HEK293 (cell line): ENCODE data around the gene LAMA4.

ENCODE experiments used
- AEBP2 ChIP-seq: fragments of 450-650 bp; formaldehyde crosslinking; IDR thresholded peaks from 2 replicates; pipeline ENCODE4 v1.5.1; 2016; ENCODE audit warnings: missing biosample characterization, missing genetic modification characterization, borderline replicate concordance
- FEZF1 ChIP-seq: fragments of 450-650 bp; formaldehyde crosslinking; IDR thresholded peaks from 2 replicates; pipeline ENCODE4 v1.5.1; 2016; ENCODE audit warnings: missing biosample characterization, missing genetic modification characterization
- HOXC10 ChIP-seq: sonication (generic); formaldehyde crosslinking; IDR thresholded peaks from 2 replicates; pipeline ENCODE4 v1.8.1; 2023; ENCODE audit warnings: mild to moderate bottlenecking, missing genetic modification reagents
- INSM2 ChIP-seq: fragments of 450-650 bp; formaldehyde crosslinking; IDR thresholded peaks from 2 replicates; pipeline ENCODE4 v1.5.1; 2016; ENCODE audit warnings: missing biosample characterization, missing genetic modification characterization
- KLF17 ChIP-seq: fragments of 450-650 bp; formaldehyde crosslinking; IDR thresholded peaks from 2 replicates; pipeline ENCODE4 v1.5.1; 2016; ENCODE audit warnings: missing biosample characterization, missing genetic modification characterization
- PRDM6 ChIP-seq: fragments of 450-650 bp; formaldehyde crosslinking; IDR thresholded peaks from 2 replicates; pipeline ENCODE4 v1.5.1; 2017; ENCODE audit warnings: missing biosample characterization, missing genetic modification characterization
- ZBTB44 ChIP-seq: fragments of 450-650 bp; IDR thresholded peaks from 2 replicates; pipeline ENCODE4 v1.5.1; 2018; ENCODE audit warnings: missing biosample characterization, mild to moderate bottlenecking, missing genetic modification characterization
- ZBTB6 ChIP-seq: fragments of 450-650 bp; formaldehyde crosslinking; IDR thresholded peaks from 2 replicates; pipeline ENCODE4 v1.5.1; 2017; ENCODE audit warnings: missing biosample characterization, missing genetic modification characterization
- ZBTB7A ChIP-seq: fragments of 450-650 bp; formaldehyde crosslinking; IDR thresholded peaks from 2 replicates; pipeline ENCODE4 v1.5.1; 2016; ENCODE audit warnings: low read depth, missing biosample characterization, missing genetic modification characterization
- ZBTB8A ChIP-seq: fragments of 450-650 bp; formaldehyde crosslinking; IDR thresholded peaks from 2 replicates; pipeline ENCODE4 v1.5.1; 2016; ENCODE audit warnings: missing biosample characterization, missing genetic modification characterization
- ZNF16 ChIP-seq: fragments of 450-650 bp; formaldehyde crosslinking; IDR thresholded peaks from 2 replicates; pipeline ENCODE4 v1.5.1; 2016; ENCODE audit warnings: low read depth, missing biosample characterization, missing genetic modification characterization
- ZNF18 ChIP-seq: fragments of 450-650 bp; formaldehyde crosslinking; IDR thresholded peaks from 2 replicates; pipeline ENCODE4 v1.5.1; 2016; ENCODE audit warnings: missing biosample characterization, missing genetic modification characterization
- ZNF184 ChIP-seq: fragments of 450-650 bp; IDR thresholded peaks from 2 replicates; pipeline ENCODE4 v1.5.1; 2018; ENCODE audit warnings: missing biosample characterization, mild to moderate bottlenecking, missing genetic modification characterization
- ZNF292 ChIP-seq: fragments of 450-650 bp; formaldehyde crosslinking; IDR thresholded peaks from 2 replicates; pipeline ENCODE4 v1.5.1; 2016; ENCODE audit warnings: low read depth, missing biosample characterization, missing genetic modification characterization, borderline replicate concordance
- ZNF341 ChIP-seq: fragments of 450-650 bp; formaldehyde crosslinking; IDR thresholded peaks from 2 replicates; pipeline ENCODE4; 2016; ENCODE audit warnings: low read depth, missing biosample characterization, missing genetic modification characterization
- ZNF362 ChIP-seq: fragments of 450-650 bp; formaldehyde crosslinking; IDR thresholded peaks from 2 replicates; pipeline ENCODE4 v1.5.1; 2016; ENCODE audit warnings: missing biosample characterization, missing genetic modification characterization
- ZNF423 ChIP-seq: fragments of 450-650 bp; formaldehyde crosslinking; IDR thresholded peaks from 2 replicates; pipeline ENCODE4 v1.5.1; 2016; ENCODE audit warnings: missing biosample characterization, missing genetic modification characterization
- ZNF571 ChIP-seq: fragments of 450-650 bp; formaldehyde crosslinking; IDR thresholded peaks from 2 replicates; pipeline ENCODE4 v1.5.0; 2017; ENCODE audit warnings: missing biosample characterization, missing genetic modification characterization
- ZNF600 ChIP-seq: fragments of 450-650 bp; formaldehyde crosslinking; IDR thresholded peaks from 2 replicates; pipeline ENCODE4 v1.5.1; 2016; ENCODE audit warnings: missing biosample characterization, missing genetic modification characterization
- ZNF623 ChIP-seq: fragments of 450-650 bp; formaldehyde crosslinking; IDR thresholded peaks from 2 replicates; pipeline ENCODE4 v1.5.1; 2016; ENCODE audit warnings: missing biosample characterization, missing genetic modification characterization
- ZNF629 ChIP-seq: fragments of 450-650 bp; formaldehyde crosslinking; IDR thresholded peaks from 2 replicates; pipeline ENCODE4 v1.5.1; 2017; ENCODE audit warnings: missing biosample characterization, missing genetic modification characterization
- ZNF639 ChIP-seq: fragments of 450-650 bp; formaldehyde crosslinking; IDR thresholded peaks from 2 replicates; pipeline ENCODE4 v1.5.1; 2016; ENCODE audit warnings: missing biosample characterization, missing genetic modification characterization
- ZNF645 ChIP-seq: fragments of 450-650 bp; formaldehyde crosslinking; IDR thresholded peaks from 2 replicates; pipeline ENCODE4; 2016; ENCODE audit warnings: missing biosample characterization, missing genetic modification characterization
- ZNF660 ChIP-seq: fragments of 450-650 bp; IDR thresholded peaks from 2 replicates; pipeline ENCODE4 v1.5.1; 2018; ENCODE audit warnings: missing biosample characterization, mild to moderate bottlenecking, missing genetic modification characterization
- ZSCAN16 ChIP-seq: fragments of 450-650 bp; formaldehyde crosslinking; IDR thresholded peaks from 2 replicates; pipeline ENCODE4 v1.5.1; 2016; ENCODE audit warnings: missing biosample characterization, missing genetic modification characterization

LAMA4 gene

GRCh38 chr6:112231594-112232060, 22.7 kb downstream of the LAMA4 start (continued):
- TF ChIP-seq ZNF645 (tag by site-specific recombination) (no peak), PRDM6 (tag by site-specific recombination) (peak; percentile 100), ZNF362 (tag by site-specific recombination) (peak; percentile 39; the same call in 1 of the 2 replicates), ZBTB7A (tag by site-specific recombination) (no peak), HOXC10 (CRISPR knock-in tag) (no peak), ZNF18 (tag by site-specific recombination) (peak; percentile 94), ZNF660 (tag by site-specific recombination) (peak; percentile 81), ZNF571 (tag by site-specific recombination) (no peak), ZNF629 (tag by site-specific recombination) (peak; percentile 91), ZNF623 (tag by site-specific recombination) (peak; percentile 34; the same call in 1 of the 2 replicates), ZNF184 (tag by site-specific recombination) (no peak; the same call in 1 of the 2 replicates), INSM2 (tag by site-specific recombination) (peak; percentile 87; the same call in 1 of the 2 replicates), ZNF600 (peak; percentile 98), ZNF292 (tag by site-specific recombination) (no peak), AEBP2 (tag by site-specific recombination) (no peak), FEZF1 (tag by site-specific recombination) (peak; percentile 100), ZSCAN16 (tag by site-specific recombination) (peak; percentile 90), ZBTB8A (tag by site-specific recombination) (peak; percentile 73; the same call in 1 of the 2 replicates), ZNF341 (tag by site-specific recombination) (no peak), KLF17 (peak; percentile 81), ZBTB6 (tag by site-specific recombination) (peak; percentile 28; the same call in 1 of the 2 replicates), ZNF423 (tag by site-specific recombination) (peak; percentile 27; the same call in 1 of the 2 replicates), ZNF16 (tag by site-specific recombination) (no peak), ZNF639 (peak; percentile 86), ZBTB44 (peak; percentile 93)
